ENCODE results near the gene FCRL2.

Gene FCRL2

DNA sequence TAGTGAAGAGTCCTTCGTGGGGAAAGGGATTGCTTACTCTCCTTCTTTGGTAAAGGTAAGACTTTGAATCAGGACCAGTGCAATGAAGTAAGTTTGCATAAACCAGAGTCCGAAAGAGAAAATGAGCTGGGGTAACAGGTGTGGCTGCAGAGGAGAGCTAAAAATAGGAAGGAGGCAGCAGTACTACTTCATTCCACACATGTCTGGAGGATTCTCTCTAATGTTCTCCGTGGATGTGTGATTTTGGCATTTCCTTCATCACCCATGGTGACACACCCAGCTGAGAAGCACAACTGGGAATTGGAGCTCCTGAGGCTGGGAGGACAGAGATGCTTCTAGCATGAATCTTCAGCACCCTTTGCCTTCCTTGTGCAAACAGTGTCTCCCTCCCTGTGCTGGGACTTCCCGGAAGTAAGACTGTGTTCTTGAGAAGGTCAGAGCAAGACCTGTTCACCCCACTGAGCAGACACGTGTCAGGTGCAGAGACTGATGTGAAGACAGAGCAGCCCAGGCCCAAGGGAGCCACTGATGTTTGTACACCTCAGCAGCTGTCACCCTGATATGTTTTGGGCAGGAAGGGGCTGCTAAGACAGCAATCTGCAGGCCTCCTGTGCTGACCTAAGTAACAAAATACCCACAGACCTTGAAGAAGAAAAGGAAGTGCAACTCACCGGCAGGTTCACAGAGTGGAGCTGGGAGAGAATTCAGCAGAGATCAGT lies 29.7 kb upstream of the FCRL2 start:
- TF ChIP-seq CTCF (IDR thresholded peaks at IDR 0.05; ENCODE audit: poor library complexity, severe bottlenecking): no peak
- Histone ChIP-seq H3K36me3 (ENCODE audit: low read depth) (no peaks in the 10 kb centered on the region), H3K4me1 (ENCODE audit: insufficient read depth, poor library complexity, severe bottlenecking) (no peaks in the 10 kb centered on the region), H3K4me3 (ENCODE audit: severe bottlenecking) (no peak overlapping the region), H3K9me3 (ENCODE audit: severe bottlenecking) (no peaks in the 10 kb centered on the region), H3K27me3 (ENCODE audit: insufficient read depth, poor library complexity, severe bottlenecking) (peaks cover 3% of the 10 kb centered on the region), H3K27ac (ENCODE audit: poor library complexity, severe bottlenecking) (no peak overlapping the region)
- no peak for ATAC-seq (ENCODE audit: low read depth)
- DNase-seq (ENCODE audit: low spot score): no peak

DNA sequence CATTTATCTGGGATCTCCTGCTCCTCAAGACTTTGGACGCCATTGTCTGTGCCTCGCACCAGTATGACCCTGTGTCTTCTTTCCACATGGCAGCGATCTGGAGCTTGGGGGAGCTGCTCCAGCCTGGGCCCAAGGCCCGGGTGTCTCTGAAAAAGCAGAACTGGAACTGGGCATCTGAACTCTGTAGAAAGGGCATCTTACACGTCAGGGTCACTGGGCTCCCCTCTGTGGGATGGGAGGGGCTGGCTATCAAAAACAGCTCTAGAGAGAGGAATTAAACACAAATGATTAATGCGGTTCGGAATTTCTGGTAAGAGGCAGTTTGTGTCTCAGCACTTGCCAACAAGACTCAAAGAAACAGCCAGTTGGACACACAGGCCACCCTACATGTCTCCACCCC lies 26.9 kb upstream of the FCRL2 start:
- H3K27me3 ChIP-seq (ENCODE audit: insufficient read depth, poor library complexity, severe bottlenecking): peaks cover 1% of the 10 kb centered on the region
- no peak overlapping the region for H3K4me3 ChIP-seq (ENCODE audit: severe bottlenecking)
- ATAC-seq (ENCODE audit: low read depth) (no peak), DNase-seq (ENCODE audit: low spot score) (no peak)
- TF ChIP-seq CTCF (IDR thresholded peaks at IDR 0.05; ENCODE audit: poor library complexity, severe bottlenecking): no peak
- H3K9me3 ChIP-seq (ENCODE audit: severe bottlenecking): no peaks in the 10 kb centered on the region
- H3K36me3 ChIP-seq (ENCODE audit: low read depth): no peaks in the 10 kb centered on the region
- no peak overlapping the region for H3K27ac ChIP-seq (ENCODE audit: poor library complexity, severe bottlenecking)
- no peaks in the 10 kb centered on the region for H3K4me1 ChIP-seq (ENCODE audit: insufficient read depth, poor library complexity, severe bottlenecking)

GRCh38 chr1:157799996-157800395 lies 23.1 kb upstream of the FCRL2 start:
- DNase-seq (ENCODE audit: low spot score) (no peak), ATAC-seq (ENCODE audit: low read depth) (no peak)
- H3K27ac ChIP-seq (ENCODE audit: poor library complexity, severe bottlenecking): no peak overlapping the region
- no peaks in the 10 kb centered on the region for H3K27me3 ChIP-seq (ENCODE audit: insufficient read depth, poor library complexity, severe bottlenecking)
- no peak for TF ChIP-seq CTCF (IDR thresholded peaks at IDR 0.05; ENCODE audit: poor library complexity, severe bottlenecking)
- H3K4me1 ChIP-seq (ENCODE audit: insufficient read depth, poor library complexity, severe bottlenecking): no peaks in the 10 kb centered on the region
- H3K9me3 ChIP-seq (ENCODE audit: severe bottlenecking): no peaks in the 10 kb centered on the region
- no peak overlapping the region for H3K4me3 ChIP-seq (ENCODE audit: severe bottlenecking)
- no peaks in the 10 kb centered on the region for H3K36me3 ChIP-seq (ENCODE audit: low read depth)

- H3K27ac ChIP-seq (ENCODE audit: poor library complexity, severe bottlenecking): no peak overlapping the region
- no peak for DNase-seq (ENCODE audit: low spot score)
Measured at GRCh38 chr1:157798211-157798610, 21.3 kb upstream of the FCRL2 start.

More at GRCh38 chr1:157798211-157798610, 21.3 kb upstream of the FCRL2 start:
- no peaks in the 10 kb centered on the region for H3K36me3 ChIP-seq (ENCODE audit: low read depth)
- TF ChIP-seq CTCF (IDR thresholded peaks at IDR 0.05; ENCODE audit: poor library complexity, severe bottlenecking): no peak
- peak; percentile 74; the same call in 1 of the 3 replicates for ATAC-seq (ENCODE audit: low read depth)
- no peak overlapping the region for H3K4me3 ChIP-seq (ENCODE audit: severe bottlenecking)
- no peaks in the 10 kb centered on the region for H3K27me3 ChIP-seq (ENCODE audit: insufficient read depth, poor library complexity, severe bottlenecking)
- H3K9me3 ChIP-seq (ENCODE audit: severe bottlenecking): no peaks in the 10 kb centered on the region
- no peaks in the 10 kb centered on the region for H3K4me1 ChIP-seq (ENCODE audit: insufficient read depth, poor library complexity, severe bottlenecking)
